Measurements from ENCODE around the gene AP2A2.

GRCh38 chr11:898540-899190, 27.0 kb upstream of the AP2A2 start:
- TF ChIP-seq CTCF (conservative IDR thresholded peaks at IDR 0.05; ENCODE audit: low read depth, low read length) (no peak), EZH2 (IDR thresholded peaks at IDR 0.05; ENCODE audit: borderline replicate concordance, low read depth, low read length, poor library complexity, severe bottlenecking) (no peak)
